Measurements from ENCODE around the gene WASF1.

GRCh38 chr6:110128418-110128817 is 51.1 kb downstream of the WASF1 start:
- TF ChIP-seq POLR2A (IDR thresholded peaks at IDR 0.05): no peak
- no peak for TF ChIP-seq CTCF (IDR thresholded peaks at IDR 0.05)

All from Peyer's patch (tissue), 4 donors.